Measurements from ENCODE around the gene LMO4.

DNA sequence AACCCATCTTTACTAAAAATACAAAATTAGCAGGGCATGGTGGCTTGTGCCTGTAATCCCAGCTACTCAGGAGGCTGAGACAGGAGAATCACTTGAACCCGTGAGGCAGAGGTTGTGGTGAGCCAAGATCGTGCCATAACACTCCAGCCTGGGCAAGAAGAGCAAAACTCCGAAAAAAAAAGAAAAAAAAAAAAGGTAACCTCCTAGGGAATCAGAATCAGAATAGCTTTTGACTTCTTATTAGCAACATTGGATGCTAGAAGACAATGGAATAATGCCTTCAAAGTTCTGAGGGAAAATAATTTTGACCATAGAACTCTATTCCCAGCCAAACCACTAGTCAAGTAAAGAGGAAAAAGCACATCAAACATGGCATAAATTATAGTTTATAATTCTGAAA lies 60.9 kb downstream of the LMO4 start:
- TF ChIP-seq POLR2A (IDR thresholded peaks at IDR 0.05), result no peak
- TF ChIP-seq, protein P1, sequence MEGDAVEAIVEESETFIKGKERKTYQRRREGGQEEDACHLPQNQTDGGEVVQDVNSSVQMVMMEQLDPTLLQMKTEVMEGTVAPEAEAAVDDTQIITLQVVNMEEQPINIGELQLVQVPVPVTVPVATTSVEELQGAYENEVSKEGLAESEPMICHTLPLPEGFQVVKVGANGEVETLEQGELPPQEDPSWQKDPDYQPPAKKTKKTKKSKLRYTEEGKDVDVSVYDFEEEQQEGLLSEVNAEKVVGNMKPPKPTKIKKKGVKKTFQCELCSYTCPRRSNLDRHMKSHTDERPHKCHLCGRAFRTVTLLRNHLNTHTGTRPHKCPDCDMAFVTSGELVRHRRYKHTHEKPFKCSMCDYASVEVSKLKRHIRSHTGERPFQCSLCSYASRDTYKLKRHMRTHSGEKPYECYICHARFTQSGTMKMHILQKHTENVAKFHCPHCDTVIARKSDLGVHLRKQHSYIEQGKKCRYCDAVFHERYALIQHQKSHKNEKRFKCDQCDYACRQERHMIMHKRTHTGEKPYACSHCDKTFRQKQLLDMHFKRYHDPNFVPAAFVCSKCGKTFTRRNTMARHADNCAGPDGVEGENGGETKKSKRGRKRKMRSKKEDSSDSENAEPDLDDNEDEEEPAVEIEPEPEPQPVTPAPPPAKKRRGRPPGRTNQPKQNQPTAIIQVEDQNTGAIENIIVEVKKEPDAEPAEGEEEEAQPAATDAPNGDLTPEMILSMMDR (IDR thresholded peaks at IDR 0.05), result no peak

All from stomach (tissue), 4 donors.